H1 (cell line): Measurements from ENCODE around the gene CNDP1.

ENCODE experiments used
- CHD1 ChIP-seq: IDR thresholded peaks from 2 replicates; pipeline ENCODE4 v1.6.1; 2012; ENCODE audit warnings: low read depth, low read length, improper control_type of control experiment
- POLR2AphosphoS5 ChIP-seq: IDR thresholded peaks from 2 replicates; pipeline ENCODE4 v1.6.1; 2011; ENCODE audit warnings: low read depth, low read length
- TF ChIP-seq, protein P1 (sequence below), 3 experiments: IDR thresholded peaks; 1 replicate in 2 of 3; 2 replicates in 1 of 3; pipeline versions ENCODE4 v1.5.1 to v1.6.1; 2011; ENCODE audit warnings: low read length in 3 of 3, mild to moderate bottlenecking in 3 of 3, inconsistent platforms in 2 of 3, low read depth in 1 of 3, moderate library complexity in 1 of 3; ENCODE audit not compliant: insufficient read depth in 1 of 3; ENCODE audit errors: control extremely low read depth in 1 of 3

DNA sequence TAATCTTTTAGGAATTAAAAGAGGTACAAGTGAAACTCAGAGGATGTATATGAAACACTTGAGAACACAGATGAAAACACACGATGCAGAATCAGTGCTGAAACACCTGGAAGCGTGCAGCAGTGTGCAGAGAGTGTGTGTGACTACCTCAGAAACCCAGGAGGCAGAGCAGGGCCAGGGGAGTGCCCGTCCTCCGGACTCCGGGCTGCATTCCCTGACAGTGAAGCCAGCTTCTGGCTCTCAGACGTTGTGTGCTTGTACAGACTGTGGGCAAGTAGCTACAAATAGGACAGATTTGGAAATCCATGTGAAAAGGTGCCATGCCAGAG, 98.0 kb downstream of the CNDP1 start:
- no peak for TF ChIP-seq CHD1
- TF ChIP-seq, protein P1, sequence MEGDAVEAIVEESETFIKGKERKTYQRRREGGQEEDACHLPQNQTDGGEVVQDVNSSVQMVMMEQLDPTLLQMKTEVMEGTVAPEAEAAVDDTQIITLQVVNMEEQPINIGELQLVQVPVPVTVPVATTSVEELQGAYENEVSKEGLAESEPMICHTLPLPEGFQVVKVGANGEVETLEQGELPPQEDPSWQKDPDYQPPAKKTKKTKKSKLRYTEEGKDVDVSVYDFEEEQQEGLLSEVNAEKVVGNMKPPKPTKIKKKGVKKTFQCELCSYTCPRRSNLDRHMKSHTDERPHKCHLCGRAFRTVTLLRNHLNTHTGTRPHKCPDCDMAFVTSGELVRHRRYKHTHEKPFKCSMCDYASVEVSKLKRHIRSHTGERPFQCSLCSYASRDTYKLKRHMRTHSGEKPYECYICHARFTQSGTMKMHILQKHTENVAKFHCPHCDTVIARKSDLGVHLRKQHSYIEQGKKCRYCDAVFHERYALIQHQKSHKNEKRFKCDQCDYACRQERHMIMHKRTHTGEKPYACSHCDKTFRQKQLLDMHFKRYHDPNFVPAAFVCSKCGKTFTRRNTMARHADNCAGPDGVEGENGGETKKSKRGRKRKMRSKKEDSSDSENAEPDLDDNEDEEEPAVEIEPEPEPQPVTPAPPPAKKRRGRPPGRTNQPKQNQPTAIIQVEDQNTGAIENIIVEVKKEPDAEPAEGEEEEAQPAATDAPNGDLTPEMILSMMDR (IDR thresholded peaks at IDR 0.05; ENCODE audit: control extremely low read depth in 1 of 3, insufficient read depth in 1 of 3, low read depth in 1 of 3, low read length in 3 of 3) = no peak
- TF ChIP-seq POLR2AphosphoS5 = no peak
